DOHH2 (cell line): Measurements from ENCODE around the gene METAP1D.

Source experiments
- EZH2phosphoT487 ChIP-seq: fragments of 200-600 bp; sonication (generic); IDR thresholded peaks from 2 replicates; pipeline ENCODE4 v1.6.1; 2017; ENCODE audit warnings: borderline replicate concordance, mild to moderate bottlenecking, antibody characterized with exemption, low read length, moderate library complexity, mixed read lengths
- TF ChIP-seq, protein P1 (sequence below): fragments of 200-600 bp; sonication (generic); IDR thresholded peaks from one replicate; pipeline ENCODE4 v1.5.1; 2014; ENCODE audit warnings: antibody characterized with exemption, mild to moderate bottlenecking, low read depth, low read length; ENCODE audit not compliant: poor library complexity, severe bottlenecking

DNA sequence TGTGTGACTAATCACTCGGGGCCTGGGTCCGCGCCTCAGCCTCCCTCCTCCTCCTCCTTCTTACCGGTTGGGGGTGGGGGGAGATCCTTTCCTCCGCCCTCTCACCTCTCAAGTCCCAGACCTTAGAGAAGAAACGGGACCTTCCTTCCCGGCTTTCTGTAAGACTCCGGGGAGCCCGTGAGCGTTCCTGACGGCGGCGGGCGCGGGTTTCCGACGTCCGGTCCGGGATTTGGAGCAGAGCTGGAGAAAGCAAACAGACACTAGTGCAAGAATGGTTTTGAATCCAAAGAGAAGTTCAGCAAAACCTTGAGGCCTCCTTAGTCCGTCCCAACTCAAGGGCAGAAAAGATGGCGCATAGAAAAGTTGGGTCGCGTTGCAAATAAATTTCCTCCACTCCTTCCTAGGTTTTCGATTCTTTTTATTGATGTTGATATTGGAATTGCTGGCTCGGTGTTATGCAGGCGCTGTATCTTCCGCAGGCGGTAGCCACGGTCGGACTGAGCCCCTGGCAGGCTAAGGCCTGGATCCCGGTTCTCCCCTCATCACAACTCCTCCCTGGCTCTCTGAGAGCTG is 87.5 kb downstream of the METAP1D start:
- TF ChIP-seq, protein P1, sequence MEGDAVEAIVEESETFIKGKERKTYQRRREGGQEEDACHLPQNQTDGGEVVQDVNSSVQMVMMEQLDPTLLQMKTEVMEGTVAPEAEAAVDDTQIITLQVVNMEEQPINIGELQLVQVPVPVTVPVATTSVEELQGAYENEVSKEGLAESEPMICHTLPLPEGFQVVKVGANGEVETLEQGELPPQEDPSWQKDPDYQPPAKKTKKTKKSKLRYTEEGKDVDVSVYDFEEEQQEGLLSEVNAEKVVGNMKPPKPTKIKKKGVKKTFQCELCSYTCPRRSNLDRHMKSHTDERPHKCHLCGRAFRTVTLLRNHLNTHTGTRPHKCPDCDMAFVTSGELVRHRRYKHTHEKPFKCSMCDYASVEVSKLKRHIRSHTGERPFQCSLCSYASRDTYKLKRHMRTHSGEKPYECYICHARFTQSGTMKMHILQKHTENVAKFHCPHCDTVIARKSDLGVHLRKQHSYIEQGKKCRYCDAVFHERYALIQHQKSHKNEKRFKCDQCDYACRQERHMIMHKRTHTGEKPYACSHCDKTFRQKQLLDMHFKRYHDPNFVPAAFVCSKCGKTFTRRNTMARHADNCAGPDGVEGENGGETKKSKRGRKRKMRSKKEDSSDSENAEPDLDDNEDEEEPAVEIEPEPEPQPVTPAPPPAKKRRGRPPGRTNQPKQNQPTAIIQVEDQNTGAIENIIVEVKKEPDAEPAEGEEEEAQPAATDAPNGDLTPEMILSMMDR = no peak
- TF ChIP-seq EZH2phosphoT487 = no peak
